Breast epithelium (tissue), 4 donors: ENCODE data around the gene TBC1D1. TPM values are rescaled to one million over a fixed set of nuclear protein-coding genes. Genes with fewer than 3 reads are reported as not detected.

Experiments
- DNase-seq, 2 donors: peaks; one replicate each; pipeline ENCODE4 v3.0.0-alpha.2; 2019; ENCODE audit warnings: low spot score in 2 of 2
- H3K27ac ChIP-seq, 2 donors: fragments of 200-600 bp; sonication (generic) in 1 of 2; one replicate each; pipeline ENCODE4 v1.5.1; 2016 to 2019; ENCODE audit warnings: mild to moderate bottlenecking in 1 of 2
- H3K27me3 ChIP-seq, 2 donors: fragments of 200-600 bp; sonication (generic) in 1 of 2; one replicate each; pipeline versions ENCODE4 v1.5.1 to v1.6.0; 2017 to 2019; ENCODE audit warnings: control low read depth in 1 of 2, mild to moderate bottlenecking in 1 of 2
- H3K36me3 ChIP-seq: fragments of 200-600 bp; one replicate; pipeline ENCODE4 v1.5.1; 2019
- H3K4me1 ChIP-seq, 2 donors: fragments of 200-600 bp; sonication (generic); one replicate each; pipeline ENCODE4 v1.5.1; 2016 to 2019; ENCODE audit warnings: control low read depth in 1 of 2
- H3K4me3 ChIP-seq, 3 donors: fragments of 200-600 bp; sonication (generic); 1 replicate in 2 of 3; 2 replicates in 1 of 3; pipeline ENCODE4 v1.5.1; 2016 to 2019; ENCODE audit warnings: mild to moderate bottlenecking in 3 of 3, moderate library complexity in 2 of 3
- H3K9me3 ChIP-seq, 2 donors: fragments of 200-600 bp; sonication (generic) in 1 of 2; one replicate each; pipeline ENCODE4 v1.5.1; 2016 to 2019; ENCODE audit warnings: control low read depth in 1 of 2
- CTCF ChIP-seq, 3 donors: fragments of 450-650 bp; IDR thresholded peaks; one replicate each; pipeline ENCODE4 v1.5.1; 2016 to 2017; ENCODE audit warnings: antibody characterized with exemption in 3 of 3, mild to moderate bottlenecking in 3 of 3, moderate library complexity in 3 of 3
- POLR2A ChIP-seq: fragments of 450-650 bp; IDR thresholded peaks from one replicate; pipeline ENCODE4 v1.6.1; 2016; ENCODE audit warnings: antibody characterized with exemption, mild to moderate bottlenecking, moderate library complexity
- POLR2AphosphoS5 ChIP-seq, 3 donors: sonication (generic); formaldehyde crosslinking; IDR thresholded peaks; one replicate each; pipeline ENCODE4 v1.6.1; 2017; ENCODE audit warnings: antibody characterized with exemption in 3 of 3
- intact Hi-C: fragments of 100-400 bp; cut with DNase I; formaldehyde crosslinking; loops from one replicate; pipeline ENCODE4 v1.15.1; 2023; ENCODE audit warnings: low total_unique reads
- total RNA-seq, 3 donors: library from RNA; depleted of rRNA; stranded (reverse); fragments of >200 nt; gene quantifications; one replicate each; pipeline ENCODE4 v1.1.0, GENCODE V29; 2016

Gene TBC1D1
- total RNA-seq, 3 donors from 2014 or later, result 55.2 to 80.9 (median 63.9) TPM

GRCh38 chr4:37885496-37885895 is 5.4 kb upstream of the TBC1D1 start:
- Histone ChIP-seq H3K9me3 (no peaks in the 10 kb centered on the region), H3K27ac (no peak overlapping the region), H3K4me1 (peaks cover 0 to 3% of the 10 kb centered on the region in 2 donors), H3K27me3 (no peaks in the 10 kb centered on the region), H3K36me3 (no peaks in the 10 kb centered on the region), H3K4me3 (no peak overlapping the region)
- intact Hi-C loops, result no loop called here
- no peak for TF ChIP-seq CTCF (IDR thresholded peaks at IDR 0.05)
- no peak for TF ChIP-seq POLR2A
- no peak for TF ChIP-seq POLR2AphosphoS5 (IDR thresholded peaks at IDR 0.05)
- no peak for DNase-seq

GRCh38 chr4:37889849-37890800 is 759 bp upstream of the TBC1D1 start:
- no peak for TF ChIP-seq POLR2AphosphoS5 (IDR thresholded peaks at IDR 0.05)
- Histone ChIP-seq H3K36me3 (no peaks in the 10 kb centered on the region), H3K9me3 (no peaks in the 10 kb centered on the region), H3K27me3 (no peaks in the 10 kb centered on the region), H3K4me3 (peak overlapping the region; percentile 72 to 91 (median 77)), H3K4me1 (peaks cover 0 to 5% of the 10 kb centered on the region in 2 donors), H3K27ac (peak overlapping the region; percentile 61 to 74)
- intact Hi-C loops, result loop anchor here (2.0 kb wide), 1 partner anchor 25 kb away; no protein-coding TSS in a partner anchor
- peak in 1 of 2 donors; percentile 41 for DNase-seq

- H3K27ac ChIP-seq, result peak overlapping the region; percentile 61 to 74
- no peak for DNase-seq
These were observed 626 bp downstream of the TBC1D1 start for GRCh38 chr4:37891260-37892159.

GRCh38 chr4:37892641-37893040 is 1.8 kb downstream of the TBC1D1 start:
- Histone ChIP-seq H3K27ac (no peak overlapping the region), H3K36me3 (no peaks in the 10 kb centered on the region), H3K27me3 (no peaks in the 10 kb centered on the region), H3K4me3 (no peak overlapping the region), H3K4me1 (peaks cover 0 to 5% of the 10 kb centered on the region in 2 donors), H3K9me3 (no peaks in the 10 kb centered on the region)
- DNase-seq, result no peak
- intact Hi-C loops, result no loop called here
- no peak for TF ChIP-seq POLR2AphosphoS5 (IDR thresholded peaks at IDR 0.05)
- TF ChIP-seq POLR2A, result no peak
- no peak for TF ChIP-seq CTCF (IDR thresholded peaks at IDR 0.05)

More at GRCh38 chr4:37891260-37892159, 626 bp downstream of the TBC1D1 start:
- Histone ChIP-seq H3K9me3 (no peaks in the 10 kb centered on the region), H3K4me3 (peak overlapping the region; percentile 72 to 91 (median 77)), H3K27me3 (no peaks in the 10 kb centered on the region), H3K36me3 (no peaks in the 10 kb centered on the region), H3K4me1 (peaks cover 0 to 5% of the 10 kb centered on the region in 2 donors)
- TF ChIP-seq POLR2A (no peak), POLR2AphosphoS5 (IDR thresholded peaks at IDR 0.05) (no peak), CTCF (IDR thresholded peaks at IDR 0.05) (no peak)
- intact Hi-C loops, result loop anchor here (2.0 kb wide), 1 partner anchor 27 kb away; no protein-coding TSS in a partner anchor

GRCh38 chr4:37893164-37893563 is 2.3 kb downstream of the TBC1D1 start:
- no peaks in the 10 kb centered on the region for H3K36me3 ChIP-seq
- H3K9me3 ChIP-seq, result no peaks in the 10 kb centered on the region
- peaks cover 0 to 5% of the 10 kb centered on the region in 2 donors for H3K4me1 ChIP-seq
- DNase-seq, result no peak
- TF ChIP-seq POLR2AphosphoS5 (IDR thresholded peaks at IDR 0.05), result no peak
- no peak for TF ChIP-seq CTCF (IDR thresholded peaks at IDR 0.05)
- TF ChIP-seq POLR2A, result no peak
- intact Hi-C loops, result no loop called here
- no peak overlapping the region for H3K4me3 ChIP-seq
- no peaks in the 10 kb centered on the region for H3K27me3 ChIP-seq
- H3K27ac ChIP-seq, result no peak overlapping the region
